SU-DHL-6 (cell line): ENCODE data around the gene SMYD2.

Experiments used
- H2AFZ ChIP-seq: fragments of 200-600 bp; sonication (generic); 2 replicates; pipeline ENCODE4 v1.6.1; 2014; ENCODE audit warnings: low read depth, mild to moderate bottlenecking, moderate library complexity, mixed read lengths, antibody characterized with exemption, low read length; ENCODE audit not compliant: severe bottlenecking
- H3F3A ChIP-seq: fragments of 200-600 bp; shearing (Covaris generic); 2 replicates; pipeline ENCODE4 v1.6.0; 2016; ENCODE audit warnings: antibody characterized with exemption, mild to moderate bottlenecking; ENCODE audit not compliant: insufficient read depth
- H3K27ac ChIP-seq: fragments of 200-600 bp; sonication (generic); 2 replicates; pipeline ENCODE4 v1.5.1; 2016; ENCODE audit warnings: low read depth, mild to moderate bottlenecking, low read length, moderate library complexity, mixed read lengths
- H3K27me3 ChIP-seq: fragments of 200-600 bp; sonication (generic), shearing (Covaris generic); 2 replicates; pipeline ENCODE4 v1.6.0; 2014; ENCODE audit warnings: mild to moderate bottlenecking, low read length
- H3K36me3 ChIP-seq: fragments of 200-600 bp; sonication (generic); 2 replicates; pipeline ENCODE4 v1.6.1; 2014; ENCODE audit warnings: mild to moderate bottlenecking, low read length, mixed read lengths
- H3K4me2 ChIP-seq: fragments of 300-600, 200-600 bp; shearing (Covaris generic), sonication (generic); 2 replicates; pipeline ENCODE4 v1.6.0; 2014; ENCODE audit warnings: low read length, low read depth, mild to moderate bottlenecking; ENCODE audit not compliant: poor library complexity, severe bottlenecking
- H3K4me3 ChIP-seq: fragments of 200-600 bp; sonication (generic); 2 replicates; pipeline ENCODE4 v1.5.1; 2014; ENCODE audit warnings: antibody characterized with exemption, low read length, mild to moderate bottlenecking, mixed read lengths; ENCODE audit not compliant: insufficient read depth, poor library complexity, severe bottlenecking
- H3K79me2 ChIP-seq: fragments of 200-600 bp; sonication (generic); 2 replicates; pipeline ENCODE4 v1.6.1; 2014; ENCODE audit warnings: mild to moderate bottlenecking, low read length, moderate library complexity; ENCODE audit not compliant: insufficient read depth
- H3K9ac ChIP-seq: fragments of 200-600 bp; sonication (generic); 2 replicates; pipeline ENCODE4 v1.7.0; 2014; ENCODE audit warnings: mild to moderate bottlenecking, low read length
- H3K9me2 ChIP-seq: fragments of 200-600 bp; sonication (generic); replicated peaks from 2 replicates; pipeline ENCODE4 v1.6.1; 2014; ENCODE audit warnings: low read length; ENCODE audit not compliant: insufficient read depth
- H3K9me3 ChIP-seq: fragments of 200-600 bp; sonication (generic); 2 replicates; pipeline ENCODE4 v1.6.1; 2014; ENCODE audit warnings: low read length, mixed read lengths; ENCODE audit not compliant: insufficient read depth
- H4K20me1 ChIP-seq: fragments of 200-600 bp; sonication (generic); 2 replicates; pipeline ENCODE4 v1.6.1; 2014; ENCODE audit warnings: low read depth, mild to moderate bottlenecking, antibody characterized with exemption, low read length, moderate library complexity, mixed read lengths
- EZH2phosphoT487 ChIP-seq: fragments of 200-600 bp; sonication (generic), shearing (Covaris generic); conservative IDR thresholded peaks from 2 replicates; pipeline ENCODE4 v1.6.1; 2018; ENCODE audit warnings: mild to moderate bottlenecking, antibody characterized with exemption, low read length, moderate library complexity, mixed read lengths
- TF ChIP-seq, protein P1 (sequence below): fragments of 200-600 bp; sonication (generic); IDR thresholded peaks from one replicate; pipeline ENCODE4 v1.5.1; 2017; ENCODE audit warnings: antibody characterized with exemption, mild to moderate bottlenecking, low read length, moderate library complexity; ENCODE audit not compliant: insufficient read depth, poor library complexity, severe bottlenecking

The SMYD2 gene

DNA sequence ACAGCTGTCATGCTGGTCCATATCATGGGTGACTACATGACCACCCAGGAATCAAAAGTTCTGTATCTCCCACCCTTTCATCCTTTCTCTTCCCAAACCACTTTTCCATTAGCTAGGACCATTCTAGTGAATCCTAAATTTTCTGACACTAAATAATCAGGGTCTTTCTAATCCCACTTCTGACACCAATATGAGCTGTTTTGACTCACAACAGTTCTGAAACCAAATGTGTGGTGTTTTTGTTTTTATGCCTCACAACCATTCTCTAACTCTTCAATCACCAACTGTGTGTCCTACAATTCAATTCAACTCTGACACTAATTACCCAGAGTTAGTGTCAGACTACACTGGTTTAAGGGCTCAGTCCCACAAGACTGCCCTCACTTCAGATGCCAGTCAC is 63.9 kb downstream of the SMYD2 start:
- no peaks in the 10 kb centered on the region for H3K9me3 ChIP-seq
- H3K27ac ChIP-seq: no peak overlapping the region
- H3K36me3 ChIP-seq: no peaks in the 10 kb centered on the region
- no peaks in the 10 kb centered on the region for H3K79me2 ChIP-seq
- TF ChIP-seq, protein P1, sequence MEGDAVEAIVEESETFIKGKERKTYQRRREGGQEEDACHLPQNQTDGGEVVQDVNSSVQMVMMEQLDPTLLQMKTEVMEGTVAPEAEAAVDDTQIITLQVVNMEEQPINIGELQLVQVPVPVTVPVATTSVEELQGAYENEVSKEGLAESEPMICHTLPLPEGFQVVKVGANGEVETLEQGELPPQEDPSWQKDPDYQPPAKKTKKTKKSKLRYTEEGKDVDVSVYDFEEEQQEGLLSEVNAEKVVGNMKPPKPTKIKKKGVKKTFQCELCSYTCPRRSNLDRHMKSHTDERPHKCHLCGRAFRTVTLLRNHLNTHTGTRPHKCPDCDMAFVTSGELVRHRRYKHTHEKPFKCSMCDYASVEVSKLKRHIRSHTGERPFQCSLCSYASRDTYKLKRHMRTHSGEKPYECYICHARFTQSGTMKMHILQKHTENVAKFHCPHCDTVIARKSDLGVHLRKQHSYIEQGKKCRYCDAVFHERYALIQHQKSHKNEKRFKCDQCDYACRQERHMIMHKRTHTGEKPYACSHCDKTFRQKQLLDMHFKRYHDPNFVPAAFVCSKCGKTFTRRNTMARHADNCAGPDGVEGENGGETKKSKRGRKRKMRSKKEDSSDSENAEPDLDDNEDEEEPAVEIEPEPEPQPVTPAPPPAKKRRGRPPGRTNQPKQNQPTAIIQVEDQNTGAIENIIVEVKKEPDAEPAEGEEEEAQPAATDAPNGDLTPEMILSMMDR: no peak
- no peak for TF ChIP-seq EZH2phosphoT487
- H4K20me1 ChIP-seq: no peaks in the 10 kb centered on the region
- no peaks in the 10 kb centered on the region for H3K27me3 ChIP-seq
- H3K9ac ChIP-seq: no peak overlapping the region
- H3K4me2 ChIP-seq: no peak overlapping the region
- H3F3A ChIP-seq: no peaks in the 10 kb centered on the region
- no peak overlapping the region for H3K4me3 ChIP-seq
- H2AFZ ChIP-seq: no peak overlapping the region
- no peaks in the 10 kb centered on the region for H3K9me2 ChIP-seq

GRCh38 chr1:214349008-214349407 is 68.0 kb downstream of the SMYD2 start:
- H3K4me2 ChIP-seq: no peak overlapping the region
- H3K4me3 ChIP-seq: no peak overlapping the region
- H3F3A ChIP-seq: no peaks in the 10 kb centered on the region
- TF ChIP-seq EZH2phosphoT487: no peak
- TF ChIP-seq, protein P1: no peak
- H3K9me2 ChIP-seq: no peaks in the 10 kb centered on the region
- no peaks in the 10 kb centered on the region; the same call in 1 of the 2 replicates for H3K27me3 ChIP-seq
- no peaks in the 10 kb centered on the region for H3K9me3 ChIP-seq
- H3K79me2 ChIP-seq: no peaks in the 10 kb centered on the region
- H3K27ac ChIP-seq: no peak overlapping the region
- H4K20me1 ChIP-seq: no peaks in the 10 kb centered on the region
- no peak overlapping the region for H3K9ac ChIP-seq
- no peak overlapping the region for H2AFZ ChIP-seq
- no peaks in the 10 kb centered on the region for H3K36me3 ChIP-seq

GRCh38 chr1:214349781-214350180 is 68.8 kb downstream of the SMYD2 start:
- Histone ChIP-seq H3F3A (no peaks in the 10 kb centered on the region), H3K4me3 (no peak overlapping the region), H3K9ac (no peak overlapping the region), H3K27ac (no peak overlapping the region), H3K9me3 (no peaks in the 10 kb centered on the region), H3K9me2 (no peaks in the 10 kb centered on the region), H3K27me3 (no peaks in the 10 kb centered on the region; the same call in 1 of the 2 replicates), H4K20me1 (no peaks in the 10 kb centered on the region), H3K36me3 (no peaks in the 10 kb centered on the region), H2AFZ (no peak overlapping the region), H3K4me2 (no peak overlapping the region), H3K79me2 (no peaks in the 10 kb centered on the region)
- TF ChIP-seq EZH2phosphoT487: no peak
- TF ChIP-seq, protein P1: no peak
